ENCODE results near the gene INSYN1. TPM values are rescaled to one million over a fixed set of nuclear protein-coding genes. Genes with fewer than 3 reads are reported as not detected.
"Not testable (repeated sequence)": the region's sequence is repeated elsewhere in the genome, so short reads cannot be mapped to it uniquely, and the experiment has no call there.

INSYN1 gene
- total and polyA plus RNA-seq, 9 donors, result 0.43 to 86.3 (median 31.1) TPM

DNA sequence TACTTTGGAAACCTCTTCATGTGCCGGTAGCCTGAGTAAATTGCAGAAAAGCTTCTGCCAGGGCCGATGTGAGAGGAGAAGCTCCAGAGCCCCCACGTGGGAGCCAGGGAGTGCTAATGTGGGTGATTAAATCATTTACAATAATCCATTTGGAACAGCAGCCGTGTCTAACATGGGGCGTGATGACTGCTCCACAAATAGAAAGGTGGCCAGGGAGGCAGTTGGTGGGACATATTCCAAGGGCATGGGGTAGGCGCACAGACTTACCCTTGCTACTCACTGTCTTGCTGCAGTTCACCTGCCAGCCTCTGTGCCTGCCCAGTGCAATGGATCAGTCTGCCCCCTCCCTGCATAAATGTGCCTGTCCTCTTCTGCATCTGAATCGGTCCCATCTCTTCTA lies 39.3 kb upstream of the INSYN1 start:
- no peak for DNase-seq
- TF ChIP-seq, protein P1, sequence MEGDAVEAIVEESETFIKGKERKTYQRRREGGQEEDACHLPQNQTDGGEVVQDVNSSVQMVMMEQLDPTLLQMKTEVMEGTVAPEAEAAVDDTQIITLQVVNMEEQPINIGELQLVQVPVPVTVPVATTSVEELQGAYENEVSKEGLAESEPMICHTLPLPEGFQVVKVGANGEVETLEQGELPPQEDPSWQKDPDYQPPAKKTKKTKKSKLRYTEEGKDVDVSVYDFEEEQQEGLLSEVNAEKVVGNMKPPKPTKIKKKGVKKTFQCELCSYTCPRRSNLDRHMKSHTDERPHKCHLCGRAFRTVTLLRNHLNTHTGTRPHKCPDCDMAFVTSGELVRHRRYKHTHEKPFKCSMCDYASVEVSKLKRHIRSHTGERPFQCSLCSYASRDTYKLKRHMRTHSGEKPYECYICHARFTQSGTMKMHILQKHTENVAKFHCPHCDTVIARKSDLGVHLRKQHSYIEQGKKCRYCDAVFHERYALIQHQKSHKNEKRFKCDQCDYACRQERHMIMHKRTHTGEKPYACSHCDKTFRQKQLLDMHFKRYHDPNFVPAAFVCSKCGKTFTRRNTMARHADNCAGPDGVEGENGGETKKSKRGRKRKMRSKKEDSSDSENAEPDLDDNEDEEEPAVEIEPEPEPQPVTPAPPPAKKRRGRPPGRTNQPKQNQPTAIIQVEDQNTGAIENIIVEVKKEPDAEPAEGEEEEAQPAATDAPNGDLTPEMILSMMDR (IDR thresholded peaks at IDR 0.05), result no peak
- TF ChIP-seq EP300 (IDR thresholded peaks at IDR 0.05) (no peak), POLR2A (IDR thresholded peaks at IDR 0.05) (no peak)
- H3K27me3 ChIP-seq, result no peaks in the 10 kb centered on the region
- no peaks in the 10 kb centered on the region for H3K4me1 ChIP-seq (ENCODE audit: insufficient read depth)
- H3K4me3 ChIP-seq, result no peak overlapping the region
- intact Hi-C loops (cut with DNase I), result no loop called here
- H3K27ac ChIP-seq, result no peak overlapping the region
- H3K9me3 ChIP-seq, result no peaks in the 10 kb centered on the region
- H3K36me3 ChIP-seq, result no peaks in the 10 kb centered on the region
- WGBS, 3 donors, result 48 to 59% (median 56%) methylated on average over 7 of the region's 7 CpGs

GRCh38 chr15:73789521-73790240 lies 36.5 kb upstream of the INSYN1 start:
- TF ChIP-seq, protein P1 (IDR thresholded peaks at IDR 0.05), result no peak
- TF ChIP-seq EP300 (IDR thresholded peaks at IDR 0.05), result no peak
- TF ChIP-seq POLR2A (IDR thresholded peaks at IDR 0.05), result no peak
- H3K4me1 ChIP-seq (ENCODE audit: insufficient read depth), result no peaks in the 10 kb centered on the region
- no peak for DNase-seq
- 78 to 86% (median 79%) methylated on average over 5 of the region's 5 CpGs for WGBS, 3 donors
- intact Hi-C loops (cut with DNase I), result no loop called here
- no peak overlapping the region for H3K27ac ChIP-seq
- H3K27me3 ChIP-seq, result no peaks in the 10 kb centered on the region
- H3K9me3 ChIP-seq, result no peaks in the 10 kb centered on the region
- H3K4me3 ChIP-seq, result no peak overlapping the region
- H3K36me3 ChIP-seq, result no peaks in the 10 kb centered on the region

DNA sequence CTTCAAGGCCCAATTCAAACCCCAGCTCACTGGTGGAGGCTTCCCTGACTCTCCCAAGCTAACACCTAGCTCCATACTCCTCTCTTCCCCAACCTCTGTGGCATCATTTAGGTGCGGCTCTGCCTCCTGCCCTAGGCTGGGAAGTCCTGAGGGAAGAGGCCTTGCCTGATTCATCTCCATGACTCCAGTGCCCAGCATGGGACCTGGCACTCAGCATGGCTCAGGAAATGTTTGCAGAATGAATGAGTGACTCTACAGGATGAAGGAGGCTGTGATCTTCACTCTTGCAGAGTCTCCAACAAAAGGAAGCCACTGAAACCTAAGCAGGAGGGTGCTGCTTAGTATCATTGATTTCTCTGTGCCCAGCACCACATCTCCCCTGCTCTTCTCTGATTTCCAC lies 34.5 kb upstream of the INSYN1 start:
- Histone ChIP-seq H3K9me3 (no peaks in the 10 kb centered on the region), H3K4me3 (no peak overlapping the region), H3K27me3 (no peaks in the 10 kb centered on the region), H3K36me3 (no peaks in the 10 kb centered on the region), H3K4me1 (ENCODE audit: insufficient read depth) (no peaks in the 10 kb centered on the region), H3K27ac (no peak overlapping the region)
- WGBS, 3 donors, result 100% methylated on average over 1 of the region's 1 CpG
- TF ChIP-seq POLR2A (IDR thresholded peaks at IDR 0.05) (no peak), EP300 (IDR thresholded peaks at IDR 0.05) (no peak)
- TF ChIP-seq, protein P1 (IDR thresholded peaks at IDR 0.05), result no peak
- intact Hi-C loops (cut with DNase I), result no loop called here
- DNase-seq, result no peak

DNA sequence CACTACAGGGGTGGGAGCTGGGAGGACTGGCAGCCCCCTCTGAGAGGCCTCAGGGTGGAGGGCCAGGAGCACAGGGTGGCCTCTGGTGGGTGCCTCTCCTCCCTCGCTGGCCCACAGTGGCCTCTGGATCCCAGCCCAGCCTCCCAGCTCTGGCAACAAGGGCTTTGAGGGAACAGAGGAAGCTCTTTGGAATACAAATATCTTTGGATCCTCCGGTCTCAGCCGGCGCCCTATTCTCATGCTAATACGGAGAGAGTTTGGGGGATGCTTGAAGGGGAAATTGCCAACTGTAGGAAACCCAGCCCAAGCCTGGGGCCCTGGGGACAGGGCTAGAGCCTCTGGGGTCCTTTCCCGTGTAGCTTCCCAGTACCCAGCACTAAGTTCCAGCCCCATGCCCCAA lies 33.4 kb upstream of the INSYN1 start:
- H3K4me1 ChIP-seq (ENCODE audit: insufficient read depth), result no peaks in the 10 kb centered on the region
- intact Hi-C loops (cut with DNase I), result no loop called here
- DNase-seq, result peak; percentile 30 to 86 (median 56)
- no peaks in the 10 kb centered on the region for H3K36me3 ChIP-seq
- 10 to 18% (median 13%) methylated on average over 6 of the region's 6 CpGs for WGBS, 3 donors
- no peak overlapping the region for H3K4me3 ChIP-seq
- no peaks in the 10 kb centered on the region for H3K9me3 ChIP-seq
- H3K27ac ChIP-seq, result no peak overlapping the region
- TF ChIP-seq, protein P1 (IDR thresholded peaks at IDR 0.05), result no peak
- no peak for TF ChIP-seq POLR2A (IDR thresholded peaks at IDR 0.05)
- no peak for TF ChIP-seq EP300 (IDR thresholded peaks at IDR 0.05)
- no peaks in the 10 kb centered on the region for H3K27me3 ChIP-seq

- H3K27me3 ChIP-seq; H3K9me3 ChIP-seq; H3K36me3 ChIP-seq; H3K27ac ChIP-seq; intact Hi-C loops (cut with DNase I); H3K4me1 ChIP-seq (ENCODE audit: insufficient read depth); DNase-seq; H3K4me3 ChIP-seq: not testable (repeated sequence)
- 79 to 84% (median 83%) methylated on average over 12 of the region's 12 CpGs for WGBS, 3 donors
Observed at GRCh38 chr15:73785256-73786014, 32.3 kb upstream of the INSYN1 start.

Measured in ovary (tissue), 9 donors.